Gastrocnemius medialis (tissue), 4 donors: ENCODE data around the gene CDSN. TPM values are rescaled to one million over a fixed set of nuclear protein-coding genes. Genes with fewer than 3 reads are reported as not detected.

ENCODE experiments used
- ATAC-seq, 2 donors: fragments of 150-250 bp; one replicate each; pipeline ENCODE4 v1.9.1; 2016
- DNase-seq, 2 donors: peaks; one replicate each; pipeline ENCODE4 v3.0.0-alpha.2; 2019
- H3K27ac ChIP-seq, 4 donors: fragments of 200-600 bp; sonication (generic); 1 replicate in 1 of 4; 2 replicates in 3 of 4; pipeline ENCODE4 v1.5.1; 2016 to 2018; ENCODE audit warnings: mild to moderate bottlenecking in 2 of 4, moderate library complexity in 1 of 4
- H3K27me3 ChIP-seq, 3 donors: fragments of 200-600 bp; sonication (generic) in 2 of 3; 1 replicate in 1 of 3; 2 replicates in 2 of 3; pipeline versions ENCODE4 v1.5.1 to v1.6.0; 2016 to 2019; ENCODE audit warnings: mild to moderate bottlenecking in 1 of 3, moderate library complexity in 1 of 3
- H3K36me3 ChIP-seq, 2 donors: fragments of 200-600 bp; sonication (generic) in 1 of 2; one replicate each; pipeline ENCODE4 v1.5.1; 2017 to 2018
- H3K4me1 ChIP-seq, 2 donors: fragments of 200-600 bp; sonication (generic) in 1 of 2; one replicate each; pipeline ENCODE4 v1.5.1; 2016 to 2017; ENCODE audit warnings: mild to moderate bottlenecking in 2 of 2
- H3K4me3 ChIP-seq, 4 donors: fragments of 200-600 bp; sonication (generic) in 3 of 4; 1 replicate in 1 of 4; 2 replicates in 3 of 4; pipeline ENCODE4 v1.5.1; 2016 to 2019; ENCODE audit warnings: mild to moderate bottlenecking in 2 of 4
- H3K9me3 ChIP-seq, 3 donors: fragments of 200-600 bp; sonication (generic) in 2 of 3; 1 replicate in 1 of 3; 2 replicates in 2 of 3; pipeline ENCODE4 v1.5.1; 2016 to 2019
- POLR2A ChIP-seq, 2 donors: fragments of 450-650 bp; IDR thresholded peaks; one replicate each; pipeline ENCODE4 v1.6.1; 2017; ENCODE audit warnings: antibody characterized with exemption in 2 of 2, mild to moderate bottlenecking in 2 of 2, moderate library complexity in 2 of 2
- in situ Hi-C, 4 donors: fragments of 200-750 bp; cut with MboI; loops; one replicate each; pipeline versions ENCODE4 v1.15.0 to v1.8.0; 2017; ENCODE audit warnings: low sequenced_read_pairs in 4 of 4
- intact Hi-C: fragments of 100-400 bp; cut with DNase I; formaldehyde crosslinking; loops from one replicate; pipeline ENCODE4 v1.15.1; 2023; ENCODE audit warnings: low total_unique reads
- total RNA-seq, 4 donors: library from RNA; depleted of rRNA; stranded (reverse); fragments of >200 nt; gene quantifications; one replicate each; pipeline versions ENCODE4 v1.1.0 to v1.2.3, GENCODE V29; 2016
- TF ChIP-seq, protein P1 (sequence below), 5 experiments: fragments of 450-650 bp in 3 of 5; fragments of 200-600 bp in 2 of 5; sonication (generic) in 2 of 5; IDR thresholded peaks in 4 of 5; conservative IDR thresholded peaks in 1 of 5; 1 replicate in 4 of 5; 2 replicates in 1 of 5; pipeline ENCODE4 v1.5.1; 2016 to 2019; ENCODE audit warnings: antibody characterized with exemption in 5 of 5, mild to moderate bottlenecking in 3 of 5, moderate library complexity in 3 of 5

Gene CDSN
- total RNA-seq, 4 donors from 2014 or later = not detected

DNA sequence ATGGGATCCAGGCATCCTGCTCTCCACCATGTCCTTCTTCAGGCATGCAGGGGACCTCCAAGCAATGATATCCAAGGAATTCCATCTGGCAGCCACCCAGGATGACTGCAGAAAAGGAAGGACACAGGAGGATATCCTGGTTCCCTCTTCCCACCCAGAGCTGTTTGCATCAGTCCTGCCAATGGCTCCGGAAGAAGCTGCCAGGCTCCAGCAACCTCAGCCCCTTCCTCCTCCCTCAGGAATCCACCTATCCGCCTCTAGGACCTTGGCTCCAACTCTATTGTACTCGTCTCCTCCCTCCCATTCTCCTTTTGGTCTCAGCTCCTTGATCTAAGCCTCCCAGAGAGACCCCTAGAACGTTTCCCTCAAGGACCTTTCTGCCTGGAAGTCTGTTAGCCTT, 19.4 kb upstream of the CDSN start:
- Histone ChIP-seq H3K9me3 (no peaks in the 10 kb centered on the region), H3K4me1 (no peaks in the 10 kb centered on the region), H3K4me3 (no peak overlapping the region), H3K27ac (no peak overlapping the region), H3K36me3 (peaks cover 0 to 9% of the 10 kb centered on the region in 2 donors), H3K27me3 (no peaks in the 10 kb centered on the region)
- ATAC-seq (no peak), DNase-seq (no peak)
- in situ Hi-C loops = loop anchor here (5.0 to 10.0 kb wide), 6 partner anchors 48 to 305 kb away; no protein-coding TSS in a partner anchor
- intact Hi-C loops = no loop called here
- no peak for TF ChIP-seq POLR2A (IDR thresholded peaks at IDR 0.05)
- TF ChIP-seq, protein P1, sequence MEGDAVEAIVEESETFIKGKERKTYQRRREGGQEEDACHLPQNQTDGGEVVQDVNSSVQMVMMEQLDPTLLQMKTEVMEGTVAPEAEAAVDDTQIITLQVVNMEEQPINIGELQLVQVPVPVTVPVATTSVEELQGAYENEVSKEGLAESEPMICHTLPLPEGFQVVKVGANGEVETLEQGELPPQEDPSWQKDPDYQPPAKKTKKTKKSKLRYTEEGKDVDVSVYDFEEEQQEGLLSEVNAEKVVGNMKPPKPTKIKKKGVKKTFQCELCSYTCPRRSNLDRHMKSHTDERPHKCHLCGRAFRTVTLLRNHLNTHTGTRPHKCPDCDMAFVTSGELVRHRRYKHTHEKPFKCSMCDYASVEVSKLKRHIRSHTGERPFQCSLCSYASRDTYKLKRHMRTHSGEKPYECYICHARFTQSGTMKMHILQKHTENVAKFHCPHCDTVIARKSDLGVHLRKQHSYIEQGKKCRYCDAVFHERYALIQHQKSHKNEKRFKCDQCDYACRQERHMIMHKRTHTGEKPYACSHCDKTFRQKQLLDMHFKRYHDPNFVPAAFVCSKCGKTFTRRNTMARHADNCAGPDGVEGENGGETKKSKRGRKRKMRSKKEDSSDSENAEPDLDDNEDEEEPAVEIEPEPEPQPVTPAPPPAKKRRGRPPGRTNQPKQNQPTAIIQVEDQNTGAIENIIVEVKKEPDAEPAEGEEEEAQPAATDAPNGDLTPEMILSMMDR (IDR thresholded peaks at IDR 0.05 in 4 of 5, conservative IDR thresholded peaks at IDR 0.05 in 1 of 5) = no peak

DNA sequence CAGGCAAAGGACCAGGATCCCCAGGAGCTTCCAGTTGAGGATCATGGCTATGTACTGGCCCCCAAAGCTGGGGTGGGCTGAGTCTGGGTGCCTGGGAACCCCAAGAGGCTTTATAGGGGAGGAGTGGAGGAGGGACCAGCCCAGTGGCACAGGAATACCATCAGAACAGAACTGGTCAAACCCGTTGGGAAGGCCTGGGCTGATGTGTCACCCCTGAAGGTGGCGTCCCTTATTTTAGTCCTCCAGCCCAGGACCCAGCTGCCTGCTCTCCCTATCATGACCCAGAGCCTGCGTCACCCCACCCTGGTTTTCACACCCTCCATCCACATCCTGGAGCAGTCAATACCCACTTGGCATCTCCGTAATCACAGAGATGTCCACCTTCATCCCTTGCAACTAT, 18.7 kb upstream of the CDSN start, which contains the start of gene PSORS1C2:
Gene PSORS1C2, minus strand, starts transcription at position 85 of the 400 bp plus-strand sequence. Its CDS starts 40 bp downstream, at position 45.
- H3K27ac ChIP-seq = no peak within 1 kb of the TSS
- no peak within 1 kb of the TSS for H3K4me3 ChIP-seq
- no peaks in the 10 kb centered on the region for H3K4me1 ChIP-seq
- in situ Hi-C loops = loop anchor here (5.0 to 10.0 kb wide), 6 partner anchors 48 to 306 kb away; no protein-coding TSS in a partner anchor
- H3K9me3 ChIP-seq = no peaks in the 10 kb centered on the region
- H3K27me3 ChIP-seq = no peaks in the 10 kb centered on the region
- no peak for ATAC-seq
- DNase-seq = no peak
- intact Hi-C loops = no loop called here
- peaks cover 0 to 9% of the 10 kb centered on the region in 2 donors for H3K36me3 ChIP-seq
- TF ChIP-seq, protein P1 (IDR thresholded peaks at IDR 0.05 in 4 of 5, conservative IDR thresholded peaks at IDR 0.05 in 1 of 5) = no peak
- TF ChIP-seq POLR2A (IDR thresholded peaks at IDR 0.05) = no peak

DNA sequence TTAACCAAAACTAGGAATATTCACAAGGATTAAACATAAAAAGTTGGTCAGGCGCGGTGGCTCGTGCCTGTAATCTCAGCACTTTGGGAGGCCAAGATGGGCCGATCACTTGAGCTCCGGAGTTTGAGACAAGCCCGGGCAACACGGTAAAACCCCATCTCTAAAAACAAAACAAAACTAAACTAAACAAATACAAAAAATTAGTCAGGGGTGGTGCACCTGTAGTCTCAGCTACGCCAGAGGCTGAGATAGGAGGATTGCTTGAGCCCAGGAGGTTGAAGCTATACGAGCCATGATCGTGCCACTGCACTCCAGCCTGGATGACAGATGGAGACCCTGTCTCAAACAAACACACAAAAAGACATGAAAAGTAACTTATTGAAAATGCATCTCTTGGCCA, 15.5 kb upstream of the CDSN start:
- no peaks in the 10 kb centered on the region for H3K4me1 ChIP-seq
- H3K27ac ChIP-seq = no peak overlapping the region
- no peak for ATAC-seq
- intact Hi-C loops (no loop called here), in situ Hi-C loops (loop anchor here (5.0 to 10.0 kb wide), 6 partner anchors 52 to 309 kb away; no protein-coding TSS in a partner anchor)
- no peaks in the 10 kb centered on the region for H3K27me3 ChIP-seq
- TF ChIP-seq POLR2A (IDR thresholded peaks at IDR 0.05) = no peak
- TF ChIP-seq, protein P1 (IDR thresholded peaks at IDR 0.05 in 4 of 5, conservative IDR thresholded peaks at IDR 0.05 in 1 of 5) = no peak
- H3K4me3 ChIP-seq = no peak overlapping the region
- no peak for DNase-seq
- no peaks in the 10 kb centered on the region for H3K36me3 ChIP-seq
- no peaks in the 10 kb centered on the region for H3K9me3 ChIP-seq

DNA sequence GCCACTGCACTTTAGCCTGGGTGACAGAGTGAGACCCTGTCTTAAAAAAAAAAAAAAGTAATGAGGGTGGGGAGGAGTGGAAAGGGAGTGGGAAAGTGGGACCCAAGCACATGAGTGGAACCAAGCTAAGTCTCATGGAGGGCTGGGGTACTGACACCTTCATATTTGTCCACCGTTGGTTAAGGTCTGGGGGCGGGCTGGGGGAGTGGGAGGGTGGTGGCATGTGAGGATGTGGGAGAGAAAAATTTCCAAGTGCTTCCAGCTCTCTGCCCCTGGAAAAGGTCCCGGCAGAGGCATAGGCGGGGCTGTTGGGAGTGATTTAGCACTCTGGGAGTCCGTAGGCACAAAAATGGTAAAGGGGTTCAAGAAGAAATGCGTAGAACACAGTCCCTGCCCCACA, 12.6 kb upstream of the CDSN start:
- DNase-seq = no peak
- Histone ChIP-seq H3K27ac (no peak overlapping the region), H3K36me3 (no peaks in the 10 kb centered on the region), H3K9me3 (no peaks in the 10 kb centered on the region), H3K4me3 (no peak overlapping the region), H3K27me3 (no peaks in the 10 kb centered on the region), H3K4me1 (no peaks in the 10 kb centered on the region)
- in situ Hi-C loops = loop anchor here in 2 of 4 donors (10.0 kb wide), 2 partner anchors 62 to 312 kb away; no protein-coding TSS in a partner anchor
- ATAC-seq = no peak
- TF ChIP-seq POLR2A (IDR thresholded peaks at IDR 0.05) = no peak
- TF ChIP-seq, protein P1 (IDR thresholded peaks at IDR 0.05 in 4 of 5, conservative IDR thresholded peaks at IDR 0.05 in 1 of 5) = no peak
- intact Hi-C loops = no loop called here

DNA sequence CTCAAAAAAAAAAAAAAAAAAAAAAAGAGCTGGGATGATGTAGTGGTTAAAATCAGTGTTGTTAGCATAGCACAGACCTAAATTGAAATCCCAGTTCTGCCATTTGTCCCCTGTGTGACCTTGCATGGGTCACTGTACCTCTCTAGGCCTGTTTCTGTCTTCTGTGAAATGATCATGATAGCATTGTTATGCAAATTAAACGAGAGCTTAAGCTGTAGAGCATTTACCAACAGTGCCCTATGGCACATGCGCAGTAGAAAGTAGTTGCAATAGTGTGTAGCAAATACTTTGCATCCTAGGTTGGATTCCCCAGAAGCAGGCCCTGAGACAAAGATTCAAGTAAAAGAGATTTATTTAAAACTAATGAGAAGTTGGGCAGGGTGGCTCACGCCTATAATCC, 11.3 kb upstream of the CDSN start:
- ATAC-seq = no peak
- TF ChIP-seq POLR2A (IDR thresholded peaks at IDR 0.05) = no peak
- TF ChIP-seq, protein P1 (IDR thresholded peaks at IDR 0.05 in 4 of 5, conservative IDR thresholded peaks at IDR 0.05 in 1 of 5) = no peak

More for the DNA sequence above, 11.3 kb upstream of the CDSN start:
- Histone ChIP-seq H3K27me3 (no peaks in the 10 kb centered on the region), H3K4me3 (no peak overlapping the region), H3K27ac (no peak overlapping the region), H3K36me3 (no peaks in the 10 kb centered on the region), H3K4me1 (no peaks in the 10 kb centered on the region), H3K9me3 (no peaks in the 10 kb centered on the region)
- in situ Hi-C loops (loop anchor here in 2 of 4 donors (10.0 kb wide), 2 partner anchors 63 to 313 kb away; no protein-coding TSS in a partner anchor), intact Hi-C loops (no loop called here)
- DNase-seq = no peak
